Hippocampal formation (tissue), 2 donors: ENCODE data around the gene TMBIM1.
"Not testable (repeated sequence)": the region's sequence is repeated elsewhere in the genome, so short reads cannot be mapped to it uniquely, and the experiment has no call there.

Experiments used
- DNase-seq, 2 donors: peaks; one replicate each; lab custom pipeline; 2025; lab: John Stamatoyannopoulos, UW

TMBIM1 gene

GRCh38 chr2:218318241-218318640 is 25.9 kb upstream of the TMBIM1 start:
- no peak for DNase-seq

GRCh38 chr2:218317835-218318234 is 25.5 kb upstream of the TMBIM1 start:
- DNase-seq: no peak

DNA sequence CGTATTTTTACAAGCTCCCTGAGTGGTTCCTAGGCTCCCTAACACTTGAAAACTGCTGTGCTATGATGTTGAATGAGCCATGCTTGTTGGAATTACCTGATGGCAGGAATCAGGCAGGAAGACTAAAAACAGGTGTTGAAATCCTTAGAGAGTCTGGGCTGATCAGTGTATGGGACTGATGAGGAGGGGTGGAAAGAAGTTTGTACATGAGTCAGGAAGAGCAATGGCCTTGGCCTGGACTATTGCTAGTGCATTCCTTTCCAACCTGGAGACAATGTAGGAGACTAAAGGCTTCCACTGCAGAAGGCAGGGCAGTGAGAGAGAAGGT is 25.0 kb upstream of the TMBIM1 start:
- DNase-seq: no peak

GRCh38 chr2:218315397-218315796 is 23.1 kb upstream of the TMBIM1 start:
- no peak for DNase-seq

DNA sequence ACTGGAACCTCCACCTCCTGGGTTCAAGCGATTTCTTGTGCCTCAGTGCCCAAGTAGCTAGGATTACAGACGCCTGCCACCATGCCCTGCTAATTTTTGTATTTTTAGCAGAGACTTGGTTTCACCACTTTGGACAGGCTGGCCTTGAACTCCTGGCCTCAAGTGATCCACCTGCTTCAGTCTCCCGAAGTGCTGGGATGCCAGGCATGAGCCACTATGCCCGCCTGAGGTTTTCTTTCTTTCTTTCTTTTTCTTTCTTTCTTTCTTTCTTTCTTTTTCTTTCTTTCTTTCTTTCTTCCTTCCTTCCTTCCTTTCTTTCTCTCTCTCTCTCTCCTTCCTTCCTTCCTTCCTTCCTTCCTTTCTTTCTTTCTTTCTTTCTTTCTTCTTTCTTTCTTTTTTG is 22.5 kb upstream of the TMBIM1 start:
- not testable (repeated sequence) for DNase-seq

GRCh38 chr2:218313356-218313755 is 21.1 kb upstream of the TMBIM1 start:
- DNase-seq: no peak

- no peak for DNase-seq
These were observed 20.0 kb upstream of the TMBIM1 start for GRCh38 chr2:218312267-218312756.

- not testable (repeated sequence) for DNase-seq
These were observed 19.4 kb upstream of the TMBIM1 start for GRCh38 chr2:218311541-218312266.

DNA sequence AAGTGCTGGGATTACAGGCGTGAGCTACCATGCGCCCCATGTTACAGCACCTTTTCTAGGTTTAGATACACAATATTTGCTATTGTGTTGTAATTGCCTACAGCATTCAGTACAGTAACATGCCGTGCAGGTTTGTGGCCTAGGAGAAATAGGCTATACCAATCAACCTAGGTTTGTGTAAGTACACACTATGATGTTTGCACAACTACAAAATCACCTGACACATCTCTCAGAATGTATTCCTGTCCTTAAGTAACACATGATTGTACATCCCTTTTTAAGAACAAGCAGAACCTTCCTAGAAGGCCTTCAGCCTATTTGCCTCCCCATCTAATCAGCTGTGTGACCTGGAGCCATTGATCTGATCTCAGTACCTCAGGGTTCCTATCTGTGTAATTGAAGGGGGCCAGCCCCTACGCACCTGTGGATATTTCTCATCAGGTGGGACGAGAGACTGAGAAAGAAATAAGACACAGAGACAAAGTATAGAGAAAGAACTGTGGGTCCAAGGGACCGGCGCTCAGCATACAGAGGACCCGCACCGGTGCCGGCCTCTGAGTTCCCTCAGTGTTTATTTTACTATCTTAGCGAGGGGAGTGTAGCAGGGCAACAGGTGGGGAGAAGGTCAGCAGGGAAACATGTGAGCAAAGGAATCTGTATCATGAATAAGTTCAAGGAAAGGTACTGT is 18.7 kb upstream of the TMBIM1 start:
- DNase-seq: no peak

GRCh38 chr2:218307415-218308090 is 15.2 kb upstream of the TMBIM1 start:
- no peak for DNase-seq

- DNase-seq: no peak
These were observed 14.0 kb upstream of the TMBIM1 start for GRCh38 chr2:218306184-218306920.

GRCh38 chr2:218305383-218305782 is 13.1 kb upstream of the TMBIM1 start:
- no peak for DNase-seq

GRCh38 chr2:218301176-218301819 is 9.0 kb upstream of the TMBIM1 start:
- DNase-seq: peak; percentile 56 to 76

DNA sequence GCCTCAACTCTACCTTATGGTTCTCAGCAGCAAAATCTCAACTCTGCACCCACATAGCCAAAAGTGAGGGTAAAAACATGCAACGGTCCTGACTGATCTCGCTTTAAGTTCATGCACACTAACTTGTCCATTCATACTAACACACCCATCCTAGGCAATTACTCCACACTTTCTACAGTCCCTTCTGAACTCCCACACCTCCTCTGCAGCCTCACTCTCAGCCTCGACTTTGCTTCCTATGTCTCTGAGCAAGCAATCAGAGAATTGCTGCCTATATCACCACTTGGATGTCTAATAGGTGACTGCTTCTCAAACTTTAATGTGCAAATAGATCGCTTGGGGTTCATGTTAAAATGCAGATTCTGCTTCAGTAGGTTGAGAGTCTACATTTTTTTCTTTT is 7.8 kb upstream of the TMBIM1 start:
- DNase-seq: no peak

GRCh38 chr2:218298314-218298875 is 6.1 kb upstream of the TMBIM1 start:
- peak; percentile 31 to 57 for DNase-seq

DNA sequence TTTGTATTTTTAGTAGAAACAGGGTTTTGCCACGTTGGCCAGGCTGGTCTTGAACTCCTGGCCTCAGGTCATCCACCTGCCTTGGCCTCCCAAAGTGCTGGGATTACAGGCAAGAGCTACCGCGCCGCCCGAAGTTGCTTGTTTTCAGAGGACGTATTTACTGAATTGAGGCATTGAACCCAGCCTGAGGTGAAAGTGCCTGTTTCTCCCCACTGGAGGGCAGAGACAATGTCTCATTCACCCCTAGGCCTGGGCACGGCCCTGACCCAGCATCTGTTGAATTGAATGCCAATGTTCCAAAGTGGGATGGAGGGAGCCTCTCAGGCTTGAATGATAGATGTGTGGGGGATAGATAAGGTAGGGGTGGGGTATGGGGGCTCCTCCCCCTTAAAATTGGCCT is 4.5 kb upstream of the TMBIM1 start:
- DNase-seq: peak; percentile 69 to 70

- no peak for DNase-seq
These were observed 3.9 kb upstream of the TMBIM1 start for GRCh38 chr2:218296200-218296599.

GRCh38 chr2:218295029-218295428 is 2.7 kb upstream of the TMBIM1 start:
- DNase-seq: no peak

DNA sequence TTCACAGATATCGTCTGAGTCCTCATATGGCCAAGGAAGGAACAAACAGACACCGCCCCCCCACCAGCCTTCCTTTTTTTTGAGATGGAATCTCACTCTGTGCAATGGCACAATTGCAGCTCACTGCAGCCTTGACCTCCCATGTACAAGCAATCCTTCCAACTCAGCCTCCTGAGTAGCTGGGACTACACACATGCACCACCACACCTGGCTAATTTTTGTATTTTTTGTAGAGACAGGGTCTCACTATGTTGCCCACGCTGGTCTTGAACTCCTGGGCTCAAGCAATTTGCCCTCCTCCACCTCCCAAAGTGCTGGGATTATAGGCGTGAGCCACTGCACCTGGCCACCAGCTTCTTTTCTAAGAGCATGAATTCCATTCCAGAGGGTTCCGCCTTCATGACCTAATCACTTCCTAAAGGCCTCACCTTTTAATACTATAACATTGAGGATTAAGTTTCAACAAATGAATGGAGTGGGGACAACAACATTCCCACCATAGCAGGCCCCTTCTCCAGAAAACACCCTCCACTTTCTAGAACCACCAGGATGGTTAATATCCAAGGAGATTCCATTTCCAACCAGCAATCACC is 2.2 kb upstream of the TMBIM1 start:
- DNase-seq: no peak

GRCh38 chr2:218293715-218294429 is 1.6 kb upstream of the TMBIM1 start:
- DNase-seq: no peak
